HL-60 (cell line): Measurements from ENCODE around the gene HIP1.
"Not testable (repeated sequence)": the region's sequence is repeated elsewhere in the genome, so short reads cannot be mapped to it uniquely, and the experiment has no call there.

ENCODE experiments used
- DNase-seq, 2 experiments: peaks; one replicate each; pipeline ENCODE4 v3.0.0-alpha.2; 2010 to 2020; ENCODE audit warnings: low read depth in 1 of 2, low spot score in 1 of 2
- H3K27ac ChIP-seq: fragments of 250-450 bp; sonication (Bioruptor Pico); replicated peaks from 2 replicates; pipeline ENCODE4 v1.5.1; 2020; ENCODE audit warnings: mild to moderate bottlenecking, moderate library complexity
- H3K27me3 ChIP-seq: fragments of 250-450 bp; sonication (Bioruptor Pico); 2 replicates; pipeline ENCODE4 v1.5.1; 2021; ENCODE audit warnings: mild to moderate bottlenecking, moderate library complexity; ENCODE audit not compliant: insufficient read depth, poor library complexity, severe bottlenecking
- H3K4me3 ChIP-seq: replicated peaks from 2 replicates; pipeline ENCODE4 v1.5.1; 2011; ENCODE audit warnings: mild to moderate bottlenecking, control low read depth, low read length; ENCODE audit not compliant: insufficient read depth
- GABPA ChIP-seq: IDR thresholded peaks from 2 replicates; pipeline ENCODE4 v1.6.1; 2012; ENCODE audit warnings: low read depth
- POLR2AphosphoS5 ChIP-seq: IDR thresholded peaks from 2 replicates; pipeline ENCODE4 v1.6.1; 2012; ENCODE audit warnings: low read depth
- SPI1 ChIP-seq: IDR thresholded peaks from 2 replicates; pipeline ENCODE4 v1.6.1; 2012; ENCODE audit warnings: low read depth, mild to moderate bottlenecking, borderline replicate concordance
- TF ChIP-seq, protein P1 (sequence below): IDR thresholded peaks from 2 replicates; pipeline ENCODE4 v1.6.1; 2012; ENCODE audit warnings: low read depth; ENCODE audit not compliant: insufficient replicate concordance
- TF ChIP-seq, protein P2 (sequence below): IDR thresholded peaks from one replicate; pipeline ENCODE4 v1.5.1; 2011; ENCODE audit warnings: low read length, control low read depth, inconsistent platforms; ENCODE audit not compliant: insufficient read depth

The HIP1 gene

DNA sequence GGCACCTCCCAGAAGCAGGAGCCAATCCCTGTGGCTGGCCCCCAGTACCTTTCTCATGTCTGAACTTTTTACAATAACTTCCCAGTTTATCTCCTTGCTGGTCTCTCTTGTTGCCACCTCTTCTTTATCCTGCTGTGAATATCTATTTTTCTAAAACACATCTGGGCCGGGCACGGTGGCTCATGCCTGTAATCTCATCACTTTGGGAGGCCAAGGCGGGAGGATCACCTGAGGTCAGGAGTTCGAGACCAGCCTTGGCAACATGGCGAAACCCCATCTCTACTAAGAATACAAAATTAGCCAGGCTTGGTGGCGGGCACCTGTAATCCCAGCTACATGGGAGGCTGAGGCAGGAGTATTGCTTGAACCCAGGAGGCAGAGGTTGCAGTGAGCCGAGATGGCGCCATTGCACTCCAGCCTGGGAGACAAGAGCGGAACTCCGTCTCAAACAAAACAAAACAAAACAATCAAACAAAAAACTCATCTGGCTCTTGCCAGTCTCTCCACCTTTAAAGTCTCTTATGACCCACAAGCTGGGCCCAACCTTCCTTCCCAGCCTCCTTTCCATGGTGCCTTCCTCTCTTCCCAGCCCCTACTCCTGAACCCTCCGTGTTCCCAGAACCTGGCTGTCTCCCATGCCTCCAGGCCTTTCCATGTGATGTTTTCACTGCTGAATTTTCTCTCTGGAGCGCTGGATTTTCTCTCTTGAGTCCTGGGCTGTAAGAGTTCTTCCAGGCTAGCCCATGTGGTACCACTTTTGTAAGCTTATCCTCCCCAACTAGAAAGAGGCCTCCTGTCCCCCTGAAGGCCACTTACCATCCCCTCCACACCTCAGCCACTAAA is 51.3 kb downstream of the HIP1 start:
- TF ChIP-seq SPI1 (no peak), GABPA (no peak), POLR2AphosphoS5 (no peak)
- TF ChIP-seq, protein P1, sequence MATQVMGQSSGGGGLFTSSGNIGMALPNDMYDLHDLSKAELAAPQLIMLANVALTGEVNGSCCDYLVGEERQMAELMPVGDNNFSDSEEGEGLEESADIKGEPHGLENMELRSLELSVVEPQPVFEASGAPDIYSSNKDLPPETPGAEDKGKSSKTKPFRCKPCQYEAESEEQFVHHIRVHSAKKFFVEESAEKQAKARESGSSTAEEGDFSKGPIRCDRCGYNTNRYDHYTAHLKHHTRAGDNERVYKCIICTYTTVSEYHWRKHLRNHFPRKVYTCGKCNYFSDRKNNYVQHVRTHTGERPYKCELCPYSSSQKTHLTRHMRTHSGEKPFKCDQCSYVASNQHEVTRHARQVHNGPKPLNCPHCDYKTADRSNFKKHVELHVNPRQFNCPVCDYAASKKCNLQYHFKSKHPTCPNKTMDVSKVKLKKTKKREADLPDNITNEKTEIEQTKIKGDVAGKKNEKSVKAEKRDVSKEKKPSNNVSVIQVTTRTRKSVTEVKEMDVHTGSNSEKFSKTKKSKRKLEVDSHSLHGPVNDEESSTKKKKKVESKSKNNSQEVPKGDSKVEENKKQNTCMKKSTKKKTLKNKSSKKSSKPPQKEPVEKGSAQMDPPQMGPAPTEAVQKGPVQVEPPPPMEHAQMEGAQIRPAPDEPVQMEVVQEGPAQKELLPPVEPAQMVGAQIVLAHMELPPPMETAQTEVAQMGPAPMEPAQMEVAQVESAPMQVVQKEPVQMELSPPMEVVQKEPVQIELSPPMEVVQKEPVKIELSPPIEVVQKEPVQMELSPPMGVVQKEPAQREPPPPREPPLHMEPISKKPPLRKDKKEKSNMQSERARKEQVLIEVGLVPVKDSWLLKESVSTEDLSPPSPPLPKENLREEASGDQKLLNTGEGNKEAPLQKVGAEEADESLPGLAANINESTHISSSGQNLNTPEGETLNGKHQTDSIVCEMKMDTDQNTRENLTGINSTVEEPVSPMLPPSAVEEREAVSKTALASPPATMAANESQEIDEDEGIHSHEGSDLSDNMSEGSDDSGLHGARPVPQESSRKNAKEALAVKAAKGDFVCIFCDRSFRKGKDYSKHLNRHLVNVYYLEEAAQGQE = no peak
- TF ChIP-seq, protein P2, sequence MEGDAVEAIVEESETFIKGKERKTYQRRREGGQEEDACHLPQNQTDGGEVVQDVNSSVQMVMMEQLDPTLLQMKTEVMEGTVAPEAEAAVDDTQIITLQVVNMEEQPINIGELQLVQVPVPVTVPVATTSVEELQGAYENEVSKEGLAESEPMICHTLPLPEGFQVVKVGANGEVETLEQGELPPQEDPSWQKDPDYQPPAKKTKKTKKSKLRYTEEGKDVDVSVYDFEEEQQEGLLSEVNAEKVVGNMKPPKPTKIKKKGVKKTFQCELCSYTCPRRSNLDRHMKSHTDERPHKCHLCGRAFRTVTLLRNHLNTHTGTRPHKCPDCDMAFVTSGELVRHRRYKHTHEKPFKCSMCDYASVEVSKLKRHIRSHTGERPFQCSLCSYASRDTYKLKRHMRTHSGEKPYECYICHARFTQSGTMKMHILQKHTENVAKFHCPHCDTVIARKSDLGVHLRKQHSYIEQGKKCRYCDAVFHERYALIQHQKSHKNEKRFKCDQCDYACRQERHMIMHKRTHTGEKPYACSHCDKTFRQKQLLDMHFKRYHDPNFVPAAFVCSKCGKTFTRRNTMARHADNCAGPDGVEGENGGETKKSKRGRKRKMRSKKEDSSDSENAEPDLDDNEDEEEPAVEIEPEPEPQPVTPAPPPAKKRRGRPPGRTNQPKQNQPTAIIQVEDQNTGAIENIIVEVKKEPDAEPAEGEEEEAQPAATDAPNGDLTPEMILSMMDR = no peak
- no peak overlapping the region for H3K27ac ChIP-seq
- no peak overlapping the region for H3K4me3 ChIP-seq
- DNase-seq = no peak
- peaks cover 4% of the 10 kb centered on the region for H3K27me3 ChIP-seq

DNA sequence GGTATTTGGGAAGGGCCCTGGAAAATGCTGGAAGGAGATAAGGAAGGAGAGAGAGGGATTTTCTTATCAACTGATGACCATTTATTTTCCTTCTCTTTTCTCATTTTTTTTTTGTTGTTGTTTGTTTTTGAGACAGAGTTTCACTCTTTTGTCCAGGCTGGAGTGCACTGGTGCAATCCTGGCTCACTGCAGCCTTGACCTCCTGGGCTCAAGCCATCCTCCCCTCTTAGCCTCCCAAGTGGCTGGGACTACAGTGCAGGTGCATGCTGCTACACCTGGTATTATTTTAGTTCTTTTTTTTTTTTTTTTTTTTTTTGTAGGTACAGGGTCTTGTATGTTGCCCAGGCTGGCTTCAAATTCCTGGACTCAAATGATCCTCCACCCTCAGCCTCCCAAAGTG is 52.2 kb downstream of the HIP1 start:
- H3K27me3 ChIP-seq = peaks cover 4% of the 10 kb centered on the region
- no peak overlapping the region for H3K4me3 ChIP-seq
- no peak overlapping the region for H3K27ac ChIP-seq
- TF ChIP-seq POLR2AphosphoS5 (no peak), SPI1 (no peak), GABPA (no peak)
- TF ChIP-seq, protein P1 = no peak
- TF ChIP-seq, protein P2 = no peak
- no peak for DNase-seq

DNA sequence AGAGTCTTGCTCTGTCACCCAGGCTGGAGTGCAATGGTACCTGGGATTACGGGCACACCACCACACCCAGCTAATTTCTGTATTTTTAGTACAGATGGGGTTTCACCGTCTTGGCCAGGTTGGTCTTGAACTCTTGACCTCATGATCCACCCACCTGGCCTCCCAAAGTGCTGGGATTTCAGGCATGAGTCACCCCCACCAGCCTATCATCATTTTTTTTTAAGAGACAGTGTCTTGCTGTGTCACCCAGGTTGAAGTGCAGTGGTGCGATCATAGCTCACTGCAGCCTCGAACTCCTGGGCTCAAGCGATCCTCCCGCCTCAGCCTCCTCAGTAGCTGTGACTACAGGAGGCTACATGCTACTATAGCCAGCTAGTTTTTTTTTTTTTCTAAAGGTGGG is 56.7 kb downstream of the HIP1 start:
- DNase-seq, H3K27me3 ChIP-seq, H3K27ac ChIP-seq, H3K4me3 ChIP-seq: not testable (repeated sequence)

DNA sequence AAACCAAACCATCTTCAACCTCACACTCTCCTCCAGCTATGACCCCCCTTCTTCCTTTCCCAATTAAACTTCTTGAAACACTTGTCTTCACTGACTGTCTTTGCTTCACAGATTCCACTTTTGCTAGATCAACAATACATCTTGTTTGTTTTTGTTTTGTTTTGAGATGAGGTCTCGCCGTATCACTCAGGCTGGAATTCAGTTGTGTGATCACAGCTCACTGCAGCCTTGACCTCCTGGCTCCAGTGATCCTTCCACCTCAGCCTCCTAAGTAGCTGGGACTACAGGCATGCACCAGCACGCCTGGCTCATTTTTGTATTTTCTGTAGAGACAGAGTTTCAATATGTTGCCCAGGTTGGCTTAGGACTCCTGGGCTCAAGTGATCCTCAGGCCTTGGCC is 59.7 kb downstream of the HIP1 start:
- H3K4me3 ChIP-seq = no peak overlapping the region
- H3K27ac ChIP-seq = no peak overlapping the region
- no peaks in the 10 kb centered on the region for H3K27me3 ChIP-seq
- TF ChIP-seq, protein P1 = no peak
- TF ChIP-seq GABPA = no peak
- no peak for TF ChIP-seq POLR2AphosphoS5
- TF ChIP-seq, protein P2 = no peak
- no peak for TF ChIP-seq SPI1
- no peak for DNase-seq
